NCI-H1694 treated with DMSO at 0.1 percent for 48 hours (cell line): ENCODE data around the gene GGA3.
A peak's percentile ranks its signal among the peaks of the same experiment; 100 is the strongest.
"Not testable (repeated sequence)": the region's sequence is repeated elsewhere in the genome, so short reads cannot be mapped to it uniquely, and the experiment has no call there.

Experiments used
- DNase-seq: peaks from one replicate; lab custom pipeline; 2025; lab: John Stamatoyannopoulos, UW

GGA3 gene

DNA sequence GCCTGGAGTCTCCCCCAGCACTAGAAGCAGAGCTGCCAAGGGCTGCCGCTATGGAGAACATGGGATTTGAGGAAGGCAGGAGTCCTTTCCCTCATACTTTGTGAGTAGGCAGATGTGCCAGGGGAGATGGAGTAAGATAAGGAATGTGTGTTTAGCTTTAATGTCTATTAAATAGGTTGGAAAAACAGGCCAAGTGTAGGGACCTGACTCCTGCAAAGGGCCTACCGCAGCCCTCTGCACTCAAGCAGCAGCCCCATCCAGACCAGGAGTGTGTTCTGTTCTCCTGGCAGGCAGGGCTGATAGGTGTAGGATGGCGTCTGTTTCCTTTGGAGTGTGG is 11.4 kb upstream of the GGA3 start:
- no peak for DNase-seq

DNA sequence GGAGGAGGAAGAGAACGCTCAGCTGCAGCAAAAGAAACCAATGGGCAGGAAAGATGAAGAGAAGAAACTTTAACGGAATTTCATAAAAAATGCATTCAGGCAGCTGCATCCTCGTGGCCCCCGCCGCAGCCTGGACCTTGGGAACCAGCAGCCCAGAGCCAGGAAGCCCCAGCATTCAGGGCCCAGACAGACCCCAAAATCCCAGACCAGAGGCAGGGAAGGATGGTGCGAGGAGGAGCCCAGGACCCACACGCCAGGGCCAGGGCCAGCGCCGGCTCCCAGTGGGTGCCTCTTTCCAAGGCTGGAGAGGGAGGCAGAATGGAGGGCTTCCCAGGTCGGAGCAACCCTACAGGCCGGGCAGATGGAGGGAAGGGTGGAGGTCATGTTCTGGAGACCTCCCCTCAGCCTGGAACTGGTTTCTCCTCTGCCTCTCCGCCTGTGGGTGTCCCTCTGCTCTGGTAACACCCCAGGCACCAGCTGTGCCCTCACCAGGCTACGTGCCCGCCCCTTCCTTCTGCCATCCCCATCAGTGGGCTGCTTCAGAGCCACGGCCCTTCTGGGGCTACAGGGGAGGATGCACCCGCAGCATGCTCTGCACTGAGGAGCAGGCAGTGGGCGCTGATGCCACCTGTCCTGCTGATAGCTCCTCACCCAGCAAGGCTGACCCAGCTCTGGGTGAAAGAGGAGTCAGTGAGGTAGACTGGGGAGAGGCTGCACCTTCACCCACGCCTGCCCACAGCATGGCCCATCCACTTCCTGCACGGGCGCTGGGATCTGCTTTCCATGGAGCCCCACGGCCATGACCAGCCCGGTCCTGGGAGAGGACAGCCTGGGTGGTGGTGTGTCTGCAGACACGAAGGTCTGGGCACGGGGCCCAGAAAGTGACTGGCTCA is 10.8 kb upstream of the GGA3 start:
- peak; percentile 30 for DNase-seq

DNA sequence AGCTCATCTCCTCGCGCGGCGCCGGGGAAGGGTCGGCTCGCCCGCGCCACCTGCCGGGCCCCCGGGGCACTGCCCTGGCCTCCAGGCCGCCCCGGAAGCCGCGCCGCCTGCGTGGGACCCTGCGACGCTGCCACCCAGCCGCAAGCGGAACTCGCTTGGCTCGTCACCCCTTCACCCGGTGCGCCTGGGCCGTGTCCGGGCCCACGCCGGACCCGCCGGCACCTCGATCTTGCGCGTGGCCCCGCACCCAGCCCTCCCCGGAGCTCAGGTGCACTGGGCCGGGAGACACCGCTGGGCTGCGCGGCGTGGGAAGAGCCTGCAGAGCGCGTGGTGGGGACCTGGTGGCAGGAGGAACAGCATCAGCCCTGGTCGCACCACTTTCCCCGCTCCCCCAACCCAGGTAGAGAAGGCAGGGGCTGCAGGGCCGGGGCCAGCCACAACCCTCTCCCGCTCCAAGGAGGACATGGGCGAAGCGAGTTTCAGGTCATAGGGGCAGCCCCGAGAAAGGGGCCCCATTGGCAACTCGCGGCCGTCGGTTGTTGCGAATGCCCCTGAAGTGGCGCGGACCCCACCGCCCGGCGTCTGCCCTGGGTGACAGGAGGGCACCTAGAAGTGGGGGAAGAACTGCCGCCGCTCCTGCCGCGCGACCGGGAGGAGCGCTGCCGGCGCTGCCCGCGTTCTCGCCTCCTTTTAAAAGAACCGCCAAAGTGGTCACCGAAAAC is 10.0 kb upstream of the GGA3 start:
- DNase-seq, result peak; percentile 27

DNA sequence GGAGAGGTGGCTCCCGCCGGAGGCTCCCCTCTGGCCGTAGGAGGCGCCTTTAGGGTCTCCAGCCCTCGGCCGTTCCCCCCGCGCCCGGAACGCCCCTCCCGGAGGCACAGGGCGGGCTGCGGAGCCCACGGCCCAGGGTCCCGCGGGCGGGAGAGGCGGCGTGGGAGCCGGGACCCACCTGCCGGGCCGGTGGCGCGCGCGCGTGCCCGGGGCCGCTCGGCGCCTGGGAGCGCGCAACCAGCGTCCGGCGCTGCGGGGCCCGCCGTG is 9.5 kb upstream of the GGA3 start, which contains the start of gene MIF4GD:
Gene MIF4GD (minus strand): TSS at position 266 of the 267 bp plus-strand sequence. CDS start 1,036 bp downstream, outside the sequence.
- no peak for DNase-seq

DNA sequence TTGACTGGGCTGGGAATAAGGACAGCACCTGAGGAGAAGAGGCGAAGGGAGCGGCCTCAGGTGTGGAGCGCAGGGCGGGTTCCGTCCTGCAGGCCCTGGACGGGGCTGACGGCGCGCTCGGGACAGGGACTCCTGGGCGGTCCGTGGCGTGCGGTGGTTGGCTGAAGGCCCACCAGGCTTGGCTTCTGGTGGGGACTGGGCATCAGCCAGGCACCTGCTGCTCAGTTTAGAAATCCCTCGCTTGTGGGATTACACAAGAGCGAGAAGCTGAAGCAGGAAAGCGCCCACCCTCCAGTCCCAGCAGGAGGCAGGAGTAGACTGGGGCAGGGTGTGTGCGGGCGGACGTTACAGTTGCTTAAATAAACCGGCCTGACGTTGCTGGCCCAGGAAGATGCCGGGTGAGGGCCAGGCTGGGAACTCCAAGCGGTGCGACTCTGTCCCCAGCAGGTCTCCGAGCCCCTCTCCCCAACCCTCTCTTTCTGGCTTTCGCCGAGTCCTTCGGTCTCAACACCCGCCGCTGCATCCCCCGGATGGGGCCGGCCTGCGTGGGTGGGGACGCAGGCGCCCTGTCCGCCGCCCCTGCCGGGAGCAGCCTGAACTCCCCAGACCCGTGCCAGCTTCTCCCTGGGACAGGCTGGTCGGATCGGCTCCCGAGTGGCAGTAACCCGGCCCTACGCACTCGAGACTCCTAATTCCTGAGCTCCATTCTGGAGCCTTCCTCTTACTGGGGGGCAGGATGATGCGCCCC is 9.0 kb upstream of the GGA3 start:
- peak; percentile 31 for DNase-seq

DNA sequence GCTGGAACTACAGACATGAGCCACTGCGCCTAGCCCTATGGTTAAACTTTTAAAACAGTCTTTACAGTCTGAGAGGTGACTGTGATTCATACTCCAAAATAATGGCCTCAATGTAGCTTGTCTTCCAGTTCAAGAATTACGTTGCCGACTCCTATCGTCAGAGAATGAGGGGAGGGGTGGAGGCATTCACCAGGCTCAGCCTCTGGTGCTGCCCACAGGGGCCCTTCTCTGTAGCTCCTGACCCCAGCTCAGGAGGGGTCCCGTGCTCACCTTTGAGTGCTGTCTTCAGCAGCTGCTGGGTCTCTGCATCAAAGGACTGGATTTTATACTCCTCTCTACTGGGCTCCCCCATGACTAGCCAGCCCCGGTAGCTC is 8.4 kb upstream of the GGA3 start:
- no peak for DNase-seq

DNA sequence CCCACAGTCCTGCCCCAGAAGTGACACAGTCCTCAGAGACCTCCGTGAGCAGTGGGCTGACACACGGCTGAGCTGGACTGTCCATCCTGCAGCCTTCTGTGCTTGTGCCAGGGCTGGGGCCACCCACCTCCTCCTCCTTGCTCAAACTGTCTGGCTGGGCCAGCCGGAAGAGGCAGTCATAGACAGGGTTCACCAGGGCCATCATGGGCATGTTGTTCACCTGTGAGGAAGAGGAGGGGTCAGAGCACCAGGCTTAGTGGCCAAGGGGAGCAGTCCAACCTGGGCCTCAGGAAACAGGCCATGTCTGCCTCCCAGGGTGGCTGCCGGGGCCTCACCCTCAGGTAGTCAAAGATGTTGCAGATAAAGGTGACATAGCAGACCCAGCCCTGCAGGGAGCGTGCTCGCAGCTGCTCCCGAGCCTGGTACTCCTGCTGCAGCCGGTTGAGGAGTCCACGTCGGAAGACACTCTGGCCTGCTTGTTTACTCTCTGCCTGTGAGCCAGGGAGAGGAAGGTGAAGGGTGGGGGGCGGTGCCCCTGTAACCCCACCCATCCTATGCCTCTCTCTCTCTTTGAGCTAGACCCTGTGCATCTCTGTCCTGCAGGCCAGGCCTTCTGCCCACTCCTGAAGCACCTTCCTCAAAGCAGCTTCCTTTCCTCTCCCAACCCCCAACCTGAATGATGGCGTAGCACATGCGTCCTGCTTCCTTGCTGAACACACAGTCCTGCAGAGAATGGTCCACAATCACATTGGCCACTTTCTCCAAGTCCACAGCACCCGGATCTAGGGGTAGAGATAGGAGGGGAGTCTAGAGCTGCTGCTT is 6.2 kb upstream of the GGA3 start:
- no peak for DNase-seq

DNA sequence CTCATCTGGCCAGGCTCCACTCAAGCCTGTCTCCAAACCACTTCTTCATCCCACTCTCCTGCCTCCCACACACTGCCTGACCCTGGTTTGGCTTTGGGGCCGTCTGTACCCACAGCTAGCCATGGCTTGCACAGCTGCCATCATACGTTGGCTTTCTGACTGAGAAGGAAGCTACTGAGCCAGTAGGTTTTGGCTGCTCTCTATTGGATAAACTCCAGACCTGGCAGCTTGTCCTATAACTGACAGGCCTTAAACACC is 5.7 kb upstream of the GGA3 start:
- DNase-seq, result no peak

DNA sequence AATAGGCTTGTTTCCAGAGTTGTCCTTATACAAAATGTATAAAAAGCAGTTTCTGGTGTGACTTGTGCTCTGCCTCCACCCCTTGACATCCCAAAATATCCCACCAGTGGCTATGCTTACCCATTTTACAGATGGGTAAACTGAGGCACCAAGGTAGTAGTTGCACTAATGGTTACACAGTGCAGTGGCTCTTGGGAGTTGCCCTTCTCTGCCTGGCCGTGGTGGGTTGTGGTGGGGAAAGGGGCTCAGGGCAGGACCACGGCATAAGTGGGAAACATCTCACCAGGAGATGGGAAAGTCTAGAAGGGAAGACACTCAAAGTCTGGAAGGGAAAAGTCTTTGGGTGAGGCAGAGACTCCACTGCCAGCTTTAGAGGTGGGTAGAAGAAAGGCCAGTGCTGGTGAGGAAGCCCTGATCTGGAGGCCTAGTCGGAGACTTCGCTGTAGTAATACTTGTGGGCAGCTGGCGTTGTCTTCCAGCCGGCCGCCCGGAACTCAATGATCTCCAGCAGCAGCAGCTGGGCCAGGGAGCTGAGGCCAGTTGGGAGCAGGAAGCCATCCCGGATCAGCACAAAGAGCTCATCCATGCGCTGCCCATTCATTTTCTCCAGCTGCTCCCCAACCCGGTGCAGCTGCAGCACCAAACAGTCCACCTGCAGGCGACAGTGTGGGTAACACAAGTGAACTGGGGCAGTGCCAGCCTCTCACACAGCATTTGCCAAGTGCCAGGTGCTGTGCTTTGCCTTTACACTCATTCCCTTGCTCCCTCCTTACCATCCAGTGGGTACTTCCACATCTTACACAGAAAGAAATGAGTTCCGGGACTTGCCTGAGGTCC is 5.1 kb upstream of the GGA3 start:
- DNase-seq, result no peak

DNA sequence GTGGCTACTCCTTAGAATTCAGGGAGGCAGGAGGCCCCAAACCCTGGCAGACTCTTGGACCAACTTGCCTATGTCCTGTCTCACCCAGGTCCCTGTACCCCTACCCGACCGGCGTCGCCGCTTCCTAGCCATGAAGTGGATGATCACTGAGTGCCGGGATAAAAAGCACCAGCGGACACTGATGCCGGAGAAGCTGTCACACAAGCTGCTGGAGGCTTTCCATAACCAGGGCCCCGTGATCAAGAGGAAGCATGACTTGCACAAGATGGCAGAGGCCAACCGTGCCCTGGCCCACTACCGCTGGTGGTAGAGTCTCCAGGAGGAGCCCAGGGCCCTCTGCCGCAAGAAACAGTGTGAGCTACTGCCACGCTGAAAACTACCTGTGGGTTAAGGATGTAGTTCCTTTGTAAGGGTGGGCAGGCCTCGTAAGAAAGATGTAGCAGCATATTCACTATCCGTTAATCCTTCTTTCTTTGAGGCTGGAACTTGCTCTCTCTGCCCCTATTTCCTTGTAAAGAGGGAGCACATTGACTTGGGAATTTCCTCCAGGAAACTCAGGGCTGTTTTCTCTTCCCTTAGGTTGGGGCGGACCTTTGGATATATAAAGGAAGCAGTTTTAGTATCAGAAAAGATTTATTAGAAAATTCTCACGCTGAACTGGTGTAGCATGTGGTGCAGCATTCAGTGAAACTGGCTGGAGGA is 4.4 kb upstream of the GGA3 start:
- DNase-seq, result no peak

DNA sequence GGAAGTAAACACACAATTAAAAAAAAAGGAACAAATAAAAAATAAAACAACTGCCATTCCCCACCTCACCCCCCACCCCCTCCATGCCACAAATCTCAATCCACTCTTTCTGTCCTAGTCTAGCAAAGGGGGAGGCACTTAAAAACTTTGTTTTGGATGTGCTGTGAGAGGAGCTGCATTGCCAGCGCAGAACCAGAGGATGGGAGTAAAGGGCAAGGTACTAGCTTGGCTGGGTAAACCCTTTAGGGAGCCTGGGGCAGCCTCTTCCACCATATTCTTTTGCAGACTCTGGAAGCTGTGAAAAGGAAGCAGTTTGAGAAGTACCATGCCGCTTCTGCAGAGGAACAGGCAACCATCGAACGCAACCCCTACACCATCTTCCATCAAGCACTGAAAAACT is 1.6 kb upstream of the GGA3 start:
- DNase-seq, result no peak

DNA sequence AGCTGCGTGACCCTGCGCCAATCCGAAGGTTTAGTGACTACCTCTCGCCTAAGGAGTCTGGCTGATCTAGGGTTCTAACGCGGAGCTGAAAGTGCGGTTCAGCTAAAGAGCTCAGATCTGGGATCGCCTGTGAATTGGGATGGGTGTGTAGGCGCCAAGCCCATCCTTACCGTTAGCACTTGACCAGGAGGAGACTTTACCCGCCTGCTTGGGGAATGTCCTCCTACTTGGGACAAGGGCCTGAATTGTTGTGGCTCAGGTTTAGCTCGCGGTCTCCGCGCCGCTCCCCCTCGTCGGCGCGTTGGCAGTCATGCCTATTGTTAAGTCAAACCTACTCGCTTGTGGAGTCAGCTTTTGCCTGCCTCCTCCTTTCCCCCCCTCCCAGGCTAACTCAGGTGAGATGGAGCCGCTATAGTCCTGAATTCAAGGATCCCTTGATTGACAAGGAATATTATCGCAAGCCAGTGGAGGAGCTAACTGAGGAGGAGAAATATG is 753 bp upstream of the GGA3 start:
- DNase-seq, result no peak

DNA sequence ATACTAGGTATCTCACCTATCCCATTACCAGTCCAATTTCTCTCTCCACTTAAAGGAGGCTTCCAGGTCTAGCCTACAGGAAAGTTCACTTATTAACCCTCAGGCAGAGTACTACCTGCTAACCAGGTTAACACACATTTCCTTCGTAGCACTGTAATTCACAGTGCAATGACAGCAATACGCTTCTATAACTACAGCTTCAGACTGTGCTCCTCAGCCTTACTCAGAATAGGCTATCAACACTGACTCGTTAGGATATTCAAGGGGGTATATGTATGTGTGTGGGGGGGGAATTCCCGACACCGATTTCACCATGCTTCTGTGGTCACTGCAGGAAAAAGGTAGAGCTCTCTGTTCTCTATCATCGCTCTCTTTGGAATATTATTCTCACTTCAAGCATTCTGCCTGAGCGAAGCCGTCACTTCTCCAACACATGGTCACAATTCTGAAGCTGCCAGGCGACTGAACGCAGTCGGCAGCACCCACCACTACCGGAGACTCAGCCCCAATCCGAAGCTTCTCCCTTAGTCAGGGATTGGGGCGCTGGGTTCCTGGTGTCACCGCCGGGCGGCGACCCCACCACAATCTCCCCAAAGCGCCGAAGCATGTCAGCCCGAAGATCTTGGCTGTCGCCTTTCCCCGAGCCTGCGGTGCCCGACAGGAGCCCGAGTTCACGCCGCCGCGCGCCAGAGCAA is 618 bp downstream of the GGA3 start:
- DNase-seq, result no peak

DNA sequence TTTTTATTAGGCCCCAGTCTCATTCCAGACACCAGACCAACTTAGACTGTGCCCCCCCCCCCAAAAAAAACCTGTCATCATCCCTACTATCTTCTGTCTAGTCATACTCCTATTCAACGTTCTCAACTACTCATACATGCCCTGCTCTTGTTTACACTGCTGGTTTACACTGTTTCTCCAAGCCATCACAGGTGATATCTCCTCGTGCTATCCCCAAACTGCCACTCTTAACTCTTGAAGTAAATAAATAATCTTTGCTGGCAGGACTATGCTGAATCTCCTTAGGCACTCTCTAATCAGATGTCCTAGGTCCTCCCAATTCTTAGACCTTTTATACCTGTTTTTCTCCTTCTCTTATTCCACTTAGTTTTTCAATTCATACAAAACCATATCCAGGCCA is 4.2 kb downstream of the GGA3 start:
- not testable (repeated sequence) for DNase-seq

DNA sequence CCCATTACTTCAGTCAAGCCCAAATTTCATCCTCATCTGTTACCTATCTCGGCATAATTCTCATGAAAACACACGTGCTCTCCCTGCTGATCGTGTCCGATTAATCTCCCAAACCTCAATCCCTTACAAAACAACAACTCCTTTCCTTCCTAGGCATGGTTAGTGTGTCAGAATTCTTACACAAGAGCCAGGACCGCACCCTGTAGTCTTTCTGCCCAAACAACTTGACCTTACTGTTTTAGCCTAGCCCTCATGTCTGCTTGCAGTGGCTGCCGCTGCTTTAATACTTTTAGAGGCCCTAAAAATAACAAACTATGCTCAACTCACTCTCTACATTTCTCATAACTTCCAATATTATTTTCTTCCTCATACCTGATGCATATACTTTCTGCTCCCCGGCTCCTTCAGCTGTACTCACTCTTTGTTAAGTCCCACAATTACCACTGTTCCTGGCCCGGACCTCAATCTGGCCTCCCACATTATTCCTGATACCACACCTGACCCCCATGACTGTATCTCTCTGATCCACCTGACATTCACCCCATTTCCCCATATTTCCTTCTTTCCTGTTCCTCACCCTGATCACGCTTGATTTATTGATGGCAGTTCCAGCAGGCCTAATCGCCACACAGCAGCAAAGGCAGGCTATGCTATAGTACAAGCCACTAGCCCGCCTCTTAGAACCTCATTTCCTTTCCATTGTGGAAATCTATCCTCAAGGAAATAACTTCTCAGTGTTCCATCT is 5.3 kb downstream of the GGA3 start:
- not testable (repeated sequence) for DNase-seq

DNA sequence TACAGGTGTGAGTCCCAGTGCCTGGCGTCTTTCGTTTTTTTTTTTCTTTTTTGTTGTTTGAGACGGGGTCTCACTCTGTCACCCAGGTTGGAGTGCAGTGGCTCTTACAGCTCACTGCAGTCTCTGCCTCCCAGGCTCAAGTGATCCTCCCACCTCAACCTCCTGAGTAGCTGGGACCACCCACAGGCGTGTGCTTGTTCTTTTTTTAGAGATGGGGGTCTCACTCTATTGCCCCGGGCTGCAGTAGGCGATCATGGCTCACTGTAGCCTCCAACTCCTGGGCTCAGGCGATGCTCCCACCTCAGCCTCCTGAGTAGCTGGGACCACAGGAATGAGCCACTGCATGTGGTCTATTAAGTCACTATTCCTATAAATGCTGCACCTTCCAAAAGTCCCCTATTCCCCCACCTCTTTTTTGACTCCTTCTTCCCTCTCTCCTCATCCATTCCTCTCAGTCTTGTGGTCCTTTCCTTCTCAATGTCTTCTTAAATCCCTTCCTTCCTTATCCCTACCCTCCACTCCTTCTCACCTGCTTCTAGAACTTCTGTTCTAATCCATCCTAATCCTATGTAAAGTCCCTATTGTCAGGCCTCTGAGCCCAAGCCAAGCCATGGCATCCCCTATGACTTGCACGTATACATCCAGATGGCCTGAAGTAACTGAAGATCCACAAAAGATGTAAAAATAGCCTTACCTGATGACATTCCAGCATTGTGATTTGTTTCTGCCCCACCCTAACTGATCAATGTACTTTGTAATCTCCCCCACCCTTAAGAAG is 9.2 kb downstream of the GGA3 start:
- no peak for DNase-seq

DNA sequence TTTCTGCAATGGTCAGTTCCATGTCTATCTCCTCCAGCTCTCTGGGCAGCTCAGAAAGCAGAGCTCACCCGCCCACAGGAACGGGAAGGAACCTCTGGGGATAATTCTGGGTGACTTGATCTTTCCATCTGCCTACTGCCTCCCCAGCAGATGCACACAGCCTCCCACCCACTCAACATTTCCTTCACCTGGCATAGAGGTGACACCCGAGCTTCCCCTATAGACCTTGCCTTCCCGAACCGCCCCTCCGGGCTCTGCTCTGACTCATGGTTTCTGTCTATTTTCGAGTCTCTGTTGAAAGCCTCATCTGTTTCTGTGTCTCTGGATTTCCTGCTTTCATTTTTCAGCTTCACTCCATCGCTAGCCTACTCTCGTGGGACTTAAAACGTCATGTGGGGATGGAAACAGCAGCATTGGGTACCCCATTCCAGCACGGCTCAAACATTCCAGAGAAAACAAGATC is 11.4 kb downstream of the GGA3 start:
- DNase-seq, result no peak

DNA sequence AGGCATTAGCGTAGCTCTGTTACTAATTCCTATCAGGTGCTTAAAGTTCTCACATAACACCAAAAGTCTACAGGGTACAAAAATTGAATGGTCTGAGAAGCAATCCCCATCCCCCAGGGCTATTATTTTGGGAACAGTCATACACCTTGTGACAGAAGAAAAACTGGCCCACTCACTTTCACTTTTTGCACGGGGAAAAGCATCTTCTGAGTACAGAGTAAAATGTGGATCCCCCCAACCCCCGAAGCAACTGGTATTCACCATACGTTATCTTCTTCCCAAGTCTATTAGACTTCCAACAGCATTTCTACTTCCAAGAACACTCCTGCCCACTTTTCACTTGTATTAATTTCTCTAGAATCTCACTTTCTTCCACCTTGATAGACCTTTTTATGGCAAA is 11.8 kb downstream of the GGA3 start:
- no peak for DNase-seq
